Measurements from ENCODE around the gene PPP6R2.

Gene PPP6R2

DNA sequence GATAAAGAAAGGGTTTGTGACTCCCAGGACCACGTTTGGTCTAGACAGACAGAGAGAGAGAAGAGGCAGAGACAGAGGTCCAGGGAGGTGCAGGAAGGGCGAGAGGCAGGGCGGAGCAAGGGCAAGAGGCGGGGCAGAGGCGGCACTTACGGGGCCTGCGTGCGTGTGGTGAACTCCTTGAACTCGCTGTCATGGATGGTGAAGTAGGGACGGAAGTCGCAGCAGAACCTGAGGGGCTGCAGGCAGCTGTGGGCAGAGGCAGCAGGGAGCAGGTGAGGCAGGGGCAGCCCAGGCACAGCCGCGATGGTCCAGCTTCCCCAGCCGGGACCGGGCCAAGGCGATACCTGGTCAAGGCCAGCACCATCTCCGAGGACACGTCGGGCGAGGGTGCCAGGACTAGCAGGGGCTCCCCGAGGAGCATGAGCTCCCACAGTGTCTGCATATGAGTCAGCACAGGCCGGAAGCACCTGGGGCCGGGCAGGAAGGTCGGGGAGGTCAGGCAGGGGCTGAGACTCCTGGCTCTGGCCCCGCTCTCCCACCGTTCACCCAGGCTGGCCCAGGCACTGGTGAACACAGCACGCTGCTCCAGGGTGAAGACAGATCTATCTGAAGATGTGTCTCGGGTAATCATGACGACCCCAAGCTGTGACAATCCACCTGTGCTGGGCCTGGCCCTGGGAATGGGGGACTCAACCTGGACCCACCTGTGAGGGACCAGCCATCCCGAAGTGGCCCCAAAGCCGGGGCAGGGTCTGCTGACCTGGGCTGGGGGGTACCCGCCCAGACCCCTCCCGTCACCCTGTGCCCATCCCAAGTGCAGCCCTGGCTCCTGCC lies 28.5 kb upstream of the PPP6R2 start:
- DNase-seq (ENCODE audit: low read depth, low spot score): no peak
- TF ChIP-seq CTCF (IDR thresholded peaks at IDR 0.05; ENCODE audit: low read depth, low read length): no peak
- no peak overlapping the region for H3K4me3 ChIP-seq (ENCODE audit: low read depth, low read length)
- in situ Hi-C loops (cut with HindIII; ENCODE audit: low sequenced_read_pairs): no loop called here

DNA sequence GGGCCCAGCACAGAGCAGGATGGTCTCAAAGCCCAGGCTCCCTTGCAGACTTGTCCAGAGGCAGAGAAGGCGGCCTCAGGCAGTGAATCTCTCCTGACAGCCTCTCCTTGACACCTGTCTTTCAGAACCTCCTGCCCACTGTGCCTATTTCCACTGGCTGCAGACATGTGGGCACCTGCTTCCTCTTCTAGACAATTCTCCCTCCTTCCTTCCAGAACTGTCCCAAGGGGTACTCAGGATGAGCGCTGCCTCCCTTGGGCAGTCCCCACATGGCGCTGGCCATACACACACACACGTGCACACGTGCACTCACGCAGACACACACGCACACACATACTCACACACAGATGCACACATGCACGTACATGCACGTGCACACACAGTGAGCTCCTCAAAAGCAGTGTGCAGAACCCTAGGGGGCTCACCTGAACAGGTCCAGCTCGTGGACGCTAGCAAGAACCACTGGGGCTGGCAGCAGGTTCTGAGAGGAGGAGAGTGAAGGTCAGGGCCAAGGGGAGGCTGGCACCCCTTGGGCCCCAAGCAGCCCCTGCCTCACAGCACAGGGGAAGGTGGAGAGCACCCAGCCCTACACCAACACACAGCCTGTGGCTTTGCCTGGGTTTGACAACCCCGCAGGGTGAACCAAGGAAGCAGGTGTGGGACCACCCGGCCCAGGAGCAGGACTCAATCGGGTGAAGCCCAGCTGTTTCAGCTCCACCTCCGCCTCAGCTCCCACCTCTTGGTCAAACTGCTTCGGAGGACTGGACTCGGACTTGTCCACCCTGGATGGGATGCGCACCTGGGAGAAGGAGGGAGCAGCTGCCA lies 27.6 kb upstream of the PPP6R2 start:
- no peak for DNase-seq (ENCODE audit: low read depth, low spot score)
- no peak for TF ChIP-seq CTCF (IDR thresholded peaks at IDR 0.05; ENCODE audit: low read depth, low read length)
- in situ Hi-C loops (cut with HindIII; ENCODE audit: low sequenced_read_pairs): no loop called here

DNA sequence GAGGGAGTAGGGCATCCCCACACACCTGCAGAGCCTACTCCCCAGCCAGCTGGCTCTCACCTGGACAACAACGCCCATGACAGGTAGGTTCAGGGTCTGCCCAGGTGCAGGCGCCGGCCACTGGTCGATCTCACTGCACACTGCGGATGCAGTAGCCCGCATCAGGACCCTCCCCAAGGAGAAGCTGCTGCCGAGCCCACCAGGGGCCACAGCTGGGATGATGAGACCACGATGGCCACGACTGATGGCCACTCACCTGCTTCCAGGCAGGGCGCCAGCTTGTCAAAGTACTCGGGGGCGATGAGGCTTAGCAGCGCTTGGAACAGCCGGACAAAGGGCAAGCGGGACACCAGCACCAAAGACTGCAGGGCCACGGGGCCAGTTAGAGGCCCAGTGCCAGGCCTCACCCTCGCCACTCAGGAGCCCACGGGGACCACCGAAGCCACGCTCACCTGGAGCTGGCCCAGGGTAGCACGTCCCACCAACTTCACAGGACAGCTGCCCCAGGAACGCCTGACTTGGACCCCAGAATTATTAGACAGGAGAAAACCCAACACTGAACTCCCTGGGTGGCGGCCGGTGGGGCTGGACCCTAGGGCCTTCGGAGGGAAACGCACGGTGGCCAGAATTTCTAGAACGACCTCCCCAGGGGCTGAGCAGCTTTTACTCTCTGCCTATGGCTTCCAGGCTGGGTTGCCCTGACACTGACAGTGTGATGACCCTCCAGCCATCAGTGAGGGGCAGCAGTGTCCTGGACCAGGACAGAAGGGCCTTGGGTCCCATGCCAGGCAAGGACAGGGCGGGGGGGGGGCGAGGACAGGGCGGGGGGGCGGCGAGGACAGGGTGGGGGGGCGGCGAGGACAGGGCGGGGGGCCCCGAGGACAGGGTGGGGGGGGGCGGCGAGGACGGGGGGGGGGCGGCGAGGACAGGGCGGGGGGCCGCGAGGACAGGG lies 26.7 kb upstream of the PPP6R2 start:
- no peak for DNase-seq (ENCODE audit: low read depth, low spot score)
- no peak overlapping the region for H3K4me3 ChIP-seq (ENCODE audit: low read depth, low read length)
- TF ChIP-seq CTCF (IDR thresholded peaks at IDR 0.05; ENCODE audit: low read depth, low read length): no peak
- in situ Hi-C loops (cut with HindIII; ENCODE audit: low sequenced_read_pairs): no loop called here

More for the DNA sequence above, 27.6 kb upstream of the PPP6R2 start:
- H3K4me3 ChIP-seq (ENCODE audit: low read depth, low read length): no peak overlapping the region

- no peak for TF ChIP-seq CTCF (IDR thresholded peaks at IDR 0.05; ENCODE audit: low read depth, low read length)
- no peak for DNase-seq (ENCODE audit: low read depth, low spot score)
- in situ Hi-C loops (cut with HindIII; ENCODE audit: low sequenced_read_pairs): no loop called here
- no peak overlapping the region for H3K4me3 ChIP-seq (ENCODE audit: low read depth, low read length)
Measured at GRCh38 chr22:50317178-50317577, 25.9 kb upstream of the PPP6R2 start.

GRCh38 chr22:50317674-50318073 lies 25.5 kb upstream of the PPP6R2 start:
- no peak overlapping the region for H3K4me3 ChIP-seq (ENCODE audit: low read depth, low read length)
- in situ Hi-C loops (cut with HindIII; ENCODE audit: low sequenced_read_pairs): no loop called here
- no peak for TF ChIP-seq CTCF (IDR thresholded peaks at IDR 0.05; ENCODE audit: low read depth, low read length)
- no peak for DNase-seq (ENCODE audit: low read depth, low spot score)

GRCh38 chr22:50318356-50318697 lies 24.8 kb upstream of the PPP6R2 start:
- TF ChIP-seq CTCF (IDR thresholded peaks at IDR 0.05; ENCODE audit: low read depth, low read length): no peak
- in situ Hi-C loops (cut with HindIII; ENCODE audit: low sequenced_read_pairs): no loop called here
- no peak overlapping the region for H3K4me3 ChIP-seq (ENCODE audit: low read depth, low read length)
- DNase-seq (ENCODE audit: low read depth, low spot score): no peak
